GM19395 (cell line): Measurements from ENCODE around the gene MOBP.
A peak's percentile ranks its signal among the peaks of the same experiment; 100 is the strongest.

ENCODE experiments used
- ATAC-seq: cut with Tn5 transposase; IDR thresholded peaks from one replicate; pipeline ENCODE4 v1.9.1; 2021; ENCODE audit warnings: mild to moderate bottlenecking, moderate library complexity; ENCODE audit not compliant: unreplicated experiment

The MOBP gene

DNA sequence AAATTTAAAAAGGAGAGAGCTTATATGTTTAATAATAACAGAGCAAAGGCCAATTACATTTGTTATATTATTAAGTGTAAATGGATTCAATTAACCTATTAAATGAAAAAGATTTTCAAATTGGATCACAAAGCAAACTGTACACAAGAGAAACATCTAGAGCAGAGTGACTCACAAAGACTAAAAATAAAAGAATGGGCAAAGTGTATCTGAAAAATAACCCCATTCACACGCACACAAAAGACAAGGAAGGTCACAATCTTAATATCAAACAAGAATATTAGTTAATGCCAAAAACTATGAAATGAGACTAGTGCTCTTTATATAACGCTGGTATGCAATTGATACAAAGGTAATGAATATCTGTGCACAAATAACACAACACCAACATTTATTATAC lies 65.7 kb downstream of the MOBP start:
- ATAC-seq = no peak

DNA sequence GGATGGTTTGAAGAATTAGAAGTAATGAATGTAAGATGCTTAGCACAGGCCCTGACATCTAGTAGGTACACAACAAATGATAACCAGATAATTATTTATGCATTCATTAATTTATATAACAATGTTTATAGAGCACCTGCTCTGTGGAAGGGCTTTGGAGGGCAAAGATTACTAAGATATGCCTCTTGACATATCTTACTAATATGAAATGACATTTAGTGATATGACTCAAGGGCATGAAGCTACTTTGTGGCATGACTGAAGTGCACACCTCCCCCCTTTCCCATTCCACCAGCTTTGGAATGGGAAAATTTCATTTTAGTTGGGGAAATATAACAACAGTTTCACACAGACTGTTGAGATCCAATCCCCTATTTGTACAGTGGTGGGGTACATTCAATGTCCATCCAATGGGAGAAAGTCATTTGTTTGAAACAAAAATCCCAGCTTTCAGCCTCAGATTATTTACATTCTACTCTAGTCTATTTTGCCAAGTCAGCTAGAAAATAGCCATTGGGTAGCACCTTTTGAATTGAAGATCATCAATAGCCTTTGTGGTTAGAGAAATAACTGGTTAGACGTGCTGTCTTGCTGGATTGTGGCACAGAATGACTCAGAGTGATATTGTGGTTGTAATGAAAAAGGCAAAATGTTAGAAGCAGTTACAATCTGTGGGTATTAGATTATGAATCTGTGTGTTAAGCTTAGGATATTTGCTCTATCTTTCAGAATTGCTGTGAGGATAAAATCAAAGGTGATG lies 72.9 kb downstream of the MOBP start:
- ATAC-seq = peak; percentile 49

DNA sequence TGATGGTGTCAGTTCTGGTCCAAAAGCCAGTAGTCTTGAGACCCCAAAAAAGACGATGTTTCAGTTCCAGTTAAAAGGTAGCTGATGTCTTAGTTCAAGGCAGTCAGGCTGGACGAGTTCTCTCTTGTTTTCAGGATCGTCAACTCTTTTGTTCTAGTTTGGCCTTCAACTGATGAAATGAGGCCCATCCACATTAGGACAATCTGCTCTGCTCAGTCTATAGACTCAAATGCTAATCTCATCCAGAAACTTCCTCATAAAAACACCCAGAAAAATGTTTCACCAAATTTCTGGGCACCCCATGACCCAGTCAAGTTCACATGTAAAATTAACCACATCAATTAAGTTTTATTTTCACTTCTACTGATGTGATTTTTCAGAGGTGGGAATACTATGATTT lies 74.0 kb downstream of the MOBP start:
- ATAC-seq = no peak

DNA sequence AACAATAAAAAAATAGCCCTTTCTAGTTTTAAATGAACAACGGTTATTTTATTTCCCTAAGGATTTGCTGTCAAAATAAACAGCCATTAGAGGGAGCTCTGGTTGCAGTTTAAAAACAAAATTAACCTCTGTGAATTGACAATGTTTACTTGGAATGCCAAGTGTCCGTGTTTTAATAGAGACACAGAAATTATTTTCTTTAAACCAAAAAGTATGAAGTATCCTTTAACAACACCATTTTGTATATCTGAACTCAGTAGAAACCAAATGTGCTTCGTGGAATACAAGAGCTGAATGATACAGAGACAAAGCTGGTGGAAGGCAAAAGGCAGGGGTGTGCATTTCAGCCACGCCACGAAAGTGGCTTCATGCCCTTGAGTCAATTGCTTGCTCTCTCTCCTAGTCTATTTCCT lies 74.4 kb downstream of the MOBP start:
- no peak for ATAC-seq

GRCh38 chr3:39542588-39542988 lies 75.1 kb downstream of the MOBP start:
- ATAC-seq = no peak

GRCh38 chr3:39548282-39548681 lies 80.8 kb downstream of the MOBP start:
- ATAC-seq = no peak

DNA sequence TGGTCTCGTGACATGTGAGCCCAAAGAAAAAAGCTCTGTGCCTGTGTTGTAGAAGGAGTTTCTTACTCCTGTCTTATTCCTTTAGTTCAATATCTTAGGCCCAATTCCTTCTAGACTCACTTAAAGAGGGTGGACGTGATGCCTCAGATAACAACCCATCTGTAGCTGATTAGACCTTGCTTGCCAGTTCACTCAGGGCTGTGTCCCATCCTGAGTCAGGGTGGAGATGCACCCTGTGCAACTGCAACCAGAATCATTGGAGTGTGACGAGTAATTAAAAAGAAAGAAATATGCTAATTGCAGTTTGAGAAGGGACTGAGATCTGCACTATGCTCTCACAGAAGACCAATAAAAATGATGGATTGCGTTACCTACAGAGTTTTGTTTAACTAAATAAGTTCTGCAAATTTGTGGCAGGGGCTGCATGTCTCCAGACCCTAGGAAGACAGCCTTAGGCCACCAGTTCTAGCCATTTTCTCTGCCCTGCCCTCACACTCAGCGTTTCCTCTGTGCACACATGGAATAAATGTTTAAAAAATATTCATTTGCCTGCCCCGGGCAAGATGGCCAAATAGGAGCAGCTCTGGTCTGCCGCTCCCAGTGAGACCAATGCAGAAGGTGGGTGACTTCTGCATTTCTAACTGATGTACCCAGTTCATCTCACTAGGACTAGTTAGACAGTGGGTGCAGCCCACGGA lies 83.0 kb downstream of the MOBP start:
- no peak for ATAC-seq
